Measurements from ENCODE around the gene RFTN1.

Gene RFTN1

GRCh38 chr3:16543242-16543864, 29.9 kb upstream of the RFTN1 start:
- TF ChIP-seq PATZ1 (CRISPR knock-in tag; IDR thresholded peaks at IDR 0.05; ENCODE audit: borderline replicate concordance) (no peak), ZNF70 (CRISPR knock-in tag; IDR thresholded peaks at IDR 0.05) (no peak), ZNF8 (CRISPR knock-in tag; IDR thresholded peaks at IDR 0.05) (no peak), CSDC2 (CRISPR knock-in tag; IDR thresholded peaks at IDR 0.05) (no peak), GLIS3 (CRISPR knock-in tag; IDR thresholded peaks at IDR 0.05) (no peak), ZNF565 (CRISPR knock-in tag; conservative IDR thresholded peaks at IDR 0.05; ENCODE audit: low read depth) (no peak), ISL1 (CRISPR knock-in tag; IDR thresholded peaks at IDR 0.05) (no peak), TSHZ2 (CRISPR knock-in tag; IDR thresholded peaks at IDR 0.05) (no peak), PPARA (CRISPR knock-in tag; IDR thresholded peaks at IDR 0.05; ENCODE audit: borderline replicate concordance) (no peak)
- ATAC-seq: no peak

GRCh38 chr3:16538507-16538906, 25.0 kb upstream of the RFTN1 start:
- no peak for TF ChIP-seq TOX (CRISPR knock-in tag; IDR thresholded peaks at IDR 0.05; ENCODE audit: borderline replicate concordance)
- TF ChIP-seq TSHZ2 (CRISPR knock-in tag; IDR thresholded peaks at IDR 0.05): no peak
- no peak for TF ChIP-seq TCF4 (CRISPR knock-in tag; IDR thresholded peaks at IDR 0.05; ENCODE audit: borderline replicate concordance)
- no peak for TF ChIP-seq ZFP3 (CRISPR knock-in tag; IDR thresholded peaks at IDR 0.05)
- TF ChIP-seq CSDC2 (CRISPR knock-in tag; IDR thresholded peaks at IDR 0.05): no peak
- TF ChIP-seq ARNTL (CRISPR knock-in tag; IDR thresholded peaks at IDR 0.05; ENCODE audit: borderline replicate concordance, low read depth): no peak
- no peak for TF ChIP-seq SNAI2 (CRISPR knock-in tag; IDR thresholded peaks at IDR 0.05)
- TF ChIP-seq RARB (CRISPR knock-in tag; IDR thresholded peaks at IDR 0.05): no peak
- no peak for TF ChIP-seq PPARA (CRISPR knock-in tag; IDR thresholded peaks at IDR 0.05; ENCODE audit: borderline replicate concordance)
- no peak for TF ChIP-seq OSR1 (CRISPR knock-in tag; IDR thresholded peaks at IDR 0.05)
- TF ChIP-seq ESRRG (CRISPR knock-in tag; IDR thresholded peaks at IDR 0.05): no peak

GRCh38 chr3:16536996-16537395, 23.5 kb upstream of the RFTN1 start:
- ATAC-seq: no peak
- no peak for TF ChIP-seq CSRNP3 (CRISPR knock-in tag; IDR thresholded peaks at IDR 0.05)
- TF ChIP-seq ZFP3 (CRISPR knock-in tag; IDR thresholded peaks at IDR 0.05): no peak
- TF ChIP-seq TCF4 (CRISPR knock-in tag; IDR thresholded peaks at IDR 0.05; ENCODE audit: borderline replicate concordance): no peak
- TF ChIP-seq POU6F1 (CRISPR knock-in tag; IDR thresholded peaks at IDR 0.05; ENCODE audit: borderline replicate concordance, low read depth): no peak
- no peak for TF ChIP-seq ZC3H10 (CRISPR knock-in tag; IDR thresholded peaks at IDR 0.05)
- no peak for TF ChIP-seq BACH2 (CRISPR knock-in tag; IDR thresholded peaks at IDR 0.05; ENCODE audit: borderline replicate concordance)
- no peak for TF ChIP-seq PATZ1 (CRISPR knock-in tag; IDR thresholded peaks at IDR 0.05; ENCODE audit: borderline replicate concordance)
- TF ChIP-seq RARB (CRISPR knock-in tag; IDR thresholded peaks at IDR 0.05): no peak
- TF ChIP-seq GLIS3 (CRISPR knock-in tag; IDR thresholded peaks at IDR 0.05): no peak
- no peak for TF ChIP-seq PPARA (CRISPR knock-in tag; IDR thresholded peaks at IDR 0.05; ENCODE audit: borderline replicate concordance)
- TF ChIP-seq OSR1 (CRISPR knock-in tag; IDR thresholded peaks at IDR 0.05): no peak
- TF ChIP-seq ESRRG (CRISPR knock-in tag; IDR thresholded peaks at IDR 0.05): no peak
- TF ChIP-seq ZNF8 (CRISPR knock-in tag; IDR thresholded peaks at IDR 0.05): no peak
- no peak for TF ChIP-seq ZNF565 (CRISPR knock-in tag; conservative IDR thresholded peaks at IDR 0.05; ENCODE audit: low read depth)
- no peak for TF ChIP-seq SNAI2 (CRISPR knock-in tag; IDR thresholded peaks at IDR 0.05)
- TF ChIP-seq ARNTL (CRISPR knock-in tag; IDR thresholded peaks at IDR 0.05; ENCODE audit: borderline replicate concordance, low read depth): no peak
- TF ChIP-seq ZFP30 (CRISPR knock-in tag; IDR thresholded peaks at IDR 0.05): no peak
- no peak for TF ChIP-seq ZNF70 (CRISPR knock-in tag; IDR thresholded peaks at IDR 0.05)

More at GRCh38 chr3:16538507-16538906, 25.0 kb upstream of the RFTN1 start:
- ATAC-seq: no peak
